NT2/D1 (cell line): ENCODE data around the gene ARHGEF33.
A peak's percentile ranks its signal among the peaks of the same experiment; 100 is the strongest.
"Not testable (repeated sequence)": the region's sequence is repeated elsewhere in the genome, so short reads cannot be mapped to it uniquely, and the experiment has no call there.

Experiments used
- DNase-seq: peaks from one replicate; pipeline ENCODE4 v3.0.0-alpha.2; 2011; ENCODE audit warnings: low read depth, low spot score
- H3K27me3 ChIP-seq: 2 replicates; pipeline ENCODE4 v1.6.0; 2011; ENCODE audit warnings: mild to moderate bottlenecking; ENCODE audit not compliant: insufficient read length, insufficient read depth
- H3K36me3 ChIP-seq: 2 replicates; pipeline ENCODE4 v1.6.1; 2011; ENCODE audit warnings: mild to moderate bottlenecking, low read length, mixed read lengths; ENCODE audit not compliant: insufficient read depth, insufficient read length
- H3K4me1 ChIP-seq: 2 replicates; pipeline ENCODE4 v1.5.1; 2011; ENCODE audit not compliant: insufficient read depth, insufficient read length
- H3K4me3 ChIP-seq: 2 replicates; pipeline ENCODE4 v1.5.1; 2011; ENCODE audit warnings: low read depth; ENCODE audit not compliant: insufficient read length
- H3K9ac ChIP-seq: 2 replicates; pipeline ENCODE4 v1.6.0; 2011; ENCODE audit warnings: low read depth; ENCODE audit not compliant: insufficient read length
- H3K9me3 ChIP-seq: 2 replicates; pipeline ENCODE4 v1.5.1; 2011; ENCODE audit warnings: mild to moderate bottlenecking, low read length; ENCODE audit not compliant: insufficient read depth
- SUZ12 ChIP-seq: IDR thresholded peaks from 2 replicates; pipeline ENCODE4 v1.6.1; 2011; ENCODE audit not compliant: insufficient read length, insufficient read depth; ENCODE audit errors: extremely low read depth
- YY1 ChIP-seq: IDR thresholded peaks from 2 replicates; pipeline ENCODE4 v1.6.1; 2011; ENCODE audit not compliant: insufficient read length, insufficient read depth
- ZNF274 ChIP-seq: IDR thresholded peaks from 2 replicates; pipeline ENCODE4 v1.6.1; 2011; ENCODE audit warnings: mild to moderate bottlenecking, low read depth, low read length

The ARHGEF33 gene

GRCh38 chr2:38935568-38936172 lies 46.0 kb downstream of the ARHGEF33 start:
- H3K4me1 ChIP-seq: peaks cover 2% of the 10 kb centered on the region

GRCh38 chr2:38936516-38936915 lies 46.8 kb downstream of the ARHGEF33 start:
- not testable (repeated sequence) for H3K9me3 ChIP-seq, H3K27me3 ChIP-seq, H3K9ac ChIP-seq, DNase-seq, H3K4me3 ChIP-seq, H3K36me3 ChIP-seq, H3K4me1 ChIP-seq

More at GRCh38 chr2:38935568-38936172, 46.0 kb downstream of the ARHGEF33 start:
- no peaks in the 10 kb centered on the region for H3K9me3 ChIP-seq
- H3K4me3 ChIP-seq: no peak overlapping the region
- H3K9ac ChIP-seq: no peak overlapping the region
- TF ChIP-seq YY1: no peak
- no peak for TF ChIP-seq ZNF274
- no peak for TF ChIP-seq SUZ12
- H3K27me3 ChIP-seq: no peaks in the 10 kb centered on the region
- H3K36me3 ChIP-seq: no peaks in the 10 kb centered on the region
- DNase-seq: no peak

- H3K36me3 ChIP-seq: no peaks in the 10 kb centered on the region
- H3K4me3 ChIP-seq: no peak overlapping the region
- H3K27me3 ChIP-seq: no peaks in the 10 kb centered on the region
- H3K9me3 ChIP-seq: no peaks in the 10 kb centered on the region
- DNase-seq: no peak
- TF ChIP-seq ZNF274: no peak
- TF ChIP-seq YY1: no peak
- TF ChIP-seq SUZ12: no peak
- peaks cover 2% of the 10 kb centered on the region for H3K4me1 ChIP-seq
- H3K9ac ChIP-seq: no peak overlapping the region
Observed at GRCh38 chr2:38937548-38937947, 47.9 kb downstream of the ARHGEF33 start.

- DNase-seq: no peak
Observed at GRCh38 chr2:38940746-38941145, 51.1 kb downstream of the ARHGEF33 start.

GRCh38 chr2:38943784-38944183 lies 54.1 kb downstream of the ARHGEF33 start:
- peak; percentile 32 for DNase-seq
- Histone ChIP-seq H3K4me1 (no peaks in the 10 kb centered on the region), H3K27me3 (no peaks in the 10 kb centered on the region), H3K9ac (no peak overlapping the region), H3K4me3 (no peak overlapping the region), H3K36me3 (no peaks in the 10 kb centered on the region), H3K9me3 (no peaks in the 10 kb centered on the region)
- TF ChIP-seq YY1: no peak
- TF ChIP-seq ZNF274: no peak
- TF ChIP-seq SUZ12: no peak

More at GRCh38 chr2:38940746-38941145, 51.1 kb downstream of the ARHGEF33 start:
- Histone ChIP-seq H3K4me1 (peaks cover 2% of the 10 kb centered on the region), H3K9me3 (no peaks in the 10 kb centered on the region), H3K9ac (no peak overlapping the region), H3K4me3 (no peak overlapping the region), H3K27me3 (no peaks in the 10 kb centered on the region), H3K36me3 (no peaks in the 10 kb centered on the region)
- TF ChIP-seq ZNF274 (no peak), YY1 (no peak), SUZ12 (no peak)

- TF ChIP-seq SUZ12 (no peak), ZNF274 (no peak), YY1 (no peak)
- H3K9me3 ChIP-seq: no peaks in the 10 kb centered on the region
- DNase-seq: no peak
- H3K27me3 ChIP-seq: no peaks in the 10 kb centered on the region
- no peaks in the 10 kb centered on the region for H3K36me3 ChIP-seq
- H3K4me3 ChIP-seq: no peak overlapping the region
- no peak overlapping the region for H3K9ac ChIP-seq
- H3K4me1 ChIP-seq: no peaks in the 10 kb centered on the region
Observed at GRCh38 chr2:38945372-38945771, 55.7 kb downstream of the ARHGEF33 start.

DNA sequence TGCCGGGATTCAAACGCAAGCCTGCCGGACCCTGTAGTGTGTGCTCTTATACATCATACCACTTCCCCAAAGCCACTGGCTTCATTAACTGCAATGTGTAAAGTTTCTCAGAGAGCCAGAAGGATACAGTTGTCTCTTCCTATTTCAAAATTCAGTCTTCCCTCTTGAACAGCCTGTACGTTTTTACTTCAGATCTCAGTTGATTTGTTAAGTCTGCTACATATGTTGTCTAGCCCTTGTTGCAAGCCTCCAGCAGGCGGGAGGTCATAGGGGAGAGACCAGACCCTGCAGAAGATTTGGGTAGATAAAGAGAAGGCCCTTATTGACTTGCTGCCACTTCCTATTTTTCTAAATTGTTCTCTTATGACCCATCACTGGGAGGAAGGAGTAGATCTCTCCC lies 56.2 kb downstream of the ARHGEF33 start:
- H3K9ac ChIP-seq: no peak overlapping the region
- no peaks in the 10 kb centered on the region for H3K27me3 ChIP-seq
- no peaks in the 10 kb centered on the region for H3K9me3 ChIP-seq
- H3K36me3 ChIP-seq: no peaks in the 10 kb centered on the region
- H3K4me3 ChIP-seq: no peak overlapping the region
- TF ChIP-seq ZNF274: no peak
- no peak for DNase-seq
- no peaks in the 10 kb centered on the region for H3K4me1 ChIP-seq

GRCh38 chr2:38947241-38948239 lies 57.9 kb downstream of the ARHGEF33 start:
- no peak for TF ChIP-seq SUZ12
- no peak for TF ChIP-seq YY1
- no peak for TF ChIP-seq ZNF274
- Histone ChIP-seq H3K9me3 (no peaks in the 10 kb centered on the region), H3K4me1 (no peaks in the 10 kb centered on the region), H3K4me3 (no peak overlapping the region), H3K9ac (peak overlapping the region; percentile 26), H3K27me3 (no peaks in the 10 kb centered on the region), H3K36me3 (no peaks in the 10 kb centered on the region)
- DNase-seq: peak; percentile 87
